GM18520 (cell line): ENCODE measurements around the gene PRRG1.
"Not testable (repeated sequence)": the region's sequence is repeated elsewhere in the genome, so short reads cannot be mapped to it uniquely, and the experiment has no call there.

Experiments used
- ATAC-seq: cut with Tn5 transposase; IDR thresholded peaks from one replicate; pipeline ENCODE4 v1.9.1; 2021; ENCODE audit not compliant: unreplicated experiment

Gene PRRG1

GRCh38 chrX:37468124-37468739, 119.1 kb downstream of the PRRG1 start:
- no peak for ATAC-seq

- no peak for ATAC-seq
Measured at GRCh38 chrX:37470711-37471110, 121.5 kb downstream of the PRRG1 start.

GRCh38 chrX:37472836-37473235, 123.7 kb downstream of the PRRG1 start:
- no peak for ATAC-seq

GRCh38 chrX:37474478-37474877, 125.3 kb downstream of the PRRG1 start:
- no peak for ATAC-seq

- no peak for ATAC-seq
Measured at GRCh38 chrX:37476571-37477170, 127.5 kb downstream of the PRRG1 start.

GRCh38 chrX:37484335-37484734, 135.2 kb downstream of the PRRG1 start:
- ATAC-seq: not testable (repeated sequence)

- ATAC-seq: no peak
Measured at GRCh38 chrX:37485429-37485828, 136.3 kb downstream of the PRRG1 start.

- ATAC-seq: no peak
Measured at GRCh38 chrX:37487271-37487670, 138.1 kb downstream of the PRRG1 start.

GRCh38 chrX:37488323-37488722, 139.2 kb downstream of the PRRG1 start:
- ATAC-seq: no peak

- ATAC-seq: no peak
Measured at GRCh38 chrX:37491686-37492085, 142.5 kb downstream of the PRRG1 start.

- ATAC-seq: not testable (repeated sequence)
Measured at GRCh38 chrX:37495760-37496159, 146.6 kb downstream of the PRRG1 start.

GRCh38 chrX:37497126-37497525, 148.0 kb downstream of the PRRG1 start:
- not testable (repeated sequence) for ATAC-seq

- not testable (repeated sequence) for ATAC-seq
Measured at GRCh38 chrX:37498323-37498722, 149.2 kb downstream of the PRRG1 start.

- not testable (repeated sequence) for ATAC-seq
Measured at GRCh38 chrX:37499649-37500048, 150.5 kb downstream of the PRRG1 start.

- ATAC-seq: no peak
Measured at GRCh38 chrX:37504991-37505390, 155.8 kb downstream of the PRRG1 start.
